ENCODE data around the gene SPATA2L. TPM values are rescaled to one million over a fixed set of nuclear protein-coding genes. Genes with fewer than 3 reads are reported as not detected.
A peak's percentile ranks its signal among the peaks of the same experiment; 100 is the strongest.

The SPATA2L gene
- total RNA-seq, 1 experiment from 2014 or later, result 12.7 TPM

DNA sequence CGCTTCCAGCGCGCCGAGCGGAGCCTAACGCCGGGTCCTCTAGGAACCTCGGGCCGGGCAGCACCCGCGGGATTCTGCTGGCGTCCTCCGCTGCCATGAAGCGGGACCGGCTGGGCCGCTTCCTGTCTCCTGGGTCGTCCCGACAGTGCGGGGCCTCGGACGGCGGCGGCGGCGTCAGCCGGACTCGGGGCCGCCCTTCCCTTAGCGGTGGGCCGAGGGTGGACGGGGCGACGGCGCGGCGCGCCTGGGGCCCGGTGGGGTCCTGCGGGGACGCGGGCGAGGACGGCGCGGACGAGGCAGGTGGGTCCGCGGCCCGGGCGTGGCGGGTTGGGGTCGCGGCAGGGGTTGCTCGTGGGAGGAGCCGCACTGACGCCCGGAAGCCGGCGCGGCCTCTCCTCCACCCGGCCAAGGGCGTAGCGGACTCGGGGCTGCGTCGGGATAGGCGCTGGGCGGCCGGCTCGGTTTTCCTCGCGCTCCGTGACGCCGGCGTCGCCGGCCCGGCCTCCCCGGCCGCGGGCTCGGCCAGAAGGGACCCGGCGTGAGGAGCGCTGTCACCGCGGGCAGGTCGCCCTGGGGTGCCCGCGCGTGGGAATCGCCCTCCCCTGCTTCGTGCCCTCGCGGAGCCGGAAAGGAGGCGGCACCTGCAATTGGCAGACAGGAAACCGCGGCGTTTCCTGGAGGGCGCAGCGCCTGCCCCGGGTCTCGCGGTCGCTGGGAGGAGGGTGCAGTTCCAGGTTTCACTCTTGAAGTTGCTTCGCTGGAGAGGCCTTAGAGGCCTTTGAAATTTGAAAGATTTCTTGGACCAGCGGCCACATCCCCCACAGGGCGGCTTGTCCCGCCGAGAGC, 20.3 kb upstream of the SPATA2L start:
- in situ Hi-C loops (cut with HindIII; ENCODE audit: low pct_unique_long_range_greater_than_20kb, low sequenced_read_pairs) (no loop called here), intact Hi-C loops (cut with micrococcal nuclease; ENCODE audit: unreplicated experiment) (no loop called here)
- peak overlapping the region; percentile 66; the same call in 1 of the 2 replicates for H3K27ac ChIP-seq (ENCODE audit: low read length)
- no peak for DNase-seq (ENCODE audit: low read depth, low spot score)
- peak; percentile 49 for ATAC-seq
- TF ChIP-seq, protein P1, sequence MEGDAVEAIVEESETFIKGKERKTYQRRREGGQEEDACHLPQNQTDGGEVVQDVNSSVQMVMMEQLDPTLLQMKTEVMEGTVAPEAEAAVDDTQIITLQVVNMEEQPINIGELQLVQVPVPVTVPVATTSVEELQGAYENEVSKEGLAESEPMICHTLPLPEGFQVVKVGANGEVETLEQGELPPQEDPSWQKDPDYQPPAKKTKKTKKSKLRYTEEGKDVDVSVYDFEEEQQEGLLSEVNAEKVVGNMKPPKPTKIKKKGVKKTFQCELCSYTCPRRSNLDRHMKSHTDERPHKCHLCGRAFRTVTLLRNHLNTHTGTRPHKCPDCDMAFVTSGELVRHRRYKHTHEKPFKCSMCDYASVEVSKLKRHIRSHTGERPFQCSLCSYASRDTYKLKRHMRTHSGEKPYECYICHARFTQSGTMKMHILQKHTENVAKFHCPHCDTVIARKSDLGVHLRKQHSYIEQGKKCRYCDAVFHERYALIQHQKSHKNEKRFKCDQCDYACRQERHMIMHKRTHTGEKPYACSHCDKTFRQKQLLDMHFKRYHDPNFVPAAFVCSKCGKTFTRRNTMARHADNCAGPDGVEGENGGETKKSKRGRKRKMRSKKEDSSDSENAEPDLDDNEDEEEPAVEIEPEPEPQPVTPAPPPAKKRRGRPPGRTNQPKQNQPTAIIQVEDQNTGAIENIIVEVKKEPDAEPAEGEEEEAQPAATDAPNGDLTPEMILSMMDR (IDR thresholded peaks at IDR 0.05), result no peak
- TF ChIP-seq TCF7L2 (IDR thresholded peaks at IDR 0.05; ENCODE audit: low read depth, low read length) (no peak), POLR2AphosphoS5 (IDR thresholded peaks at IDR 0.05; ENCODE audit: low read depth, low read length) (peak; percentile 37), SIN3A (IDR thresholded peaks at IDR 0.05; ENCODE audit: borderline replicate concordance, insufficient read depth, low read depth, low read length) (peak; percentile 79; the same call in 1 of the 2 replicates)
- TF ChIP-seq, protein P2, sequence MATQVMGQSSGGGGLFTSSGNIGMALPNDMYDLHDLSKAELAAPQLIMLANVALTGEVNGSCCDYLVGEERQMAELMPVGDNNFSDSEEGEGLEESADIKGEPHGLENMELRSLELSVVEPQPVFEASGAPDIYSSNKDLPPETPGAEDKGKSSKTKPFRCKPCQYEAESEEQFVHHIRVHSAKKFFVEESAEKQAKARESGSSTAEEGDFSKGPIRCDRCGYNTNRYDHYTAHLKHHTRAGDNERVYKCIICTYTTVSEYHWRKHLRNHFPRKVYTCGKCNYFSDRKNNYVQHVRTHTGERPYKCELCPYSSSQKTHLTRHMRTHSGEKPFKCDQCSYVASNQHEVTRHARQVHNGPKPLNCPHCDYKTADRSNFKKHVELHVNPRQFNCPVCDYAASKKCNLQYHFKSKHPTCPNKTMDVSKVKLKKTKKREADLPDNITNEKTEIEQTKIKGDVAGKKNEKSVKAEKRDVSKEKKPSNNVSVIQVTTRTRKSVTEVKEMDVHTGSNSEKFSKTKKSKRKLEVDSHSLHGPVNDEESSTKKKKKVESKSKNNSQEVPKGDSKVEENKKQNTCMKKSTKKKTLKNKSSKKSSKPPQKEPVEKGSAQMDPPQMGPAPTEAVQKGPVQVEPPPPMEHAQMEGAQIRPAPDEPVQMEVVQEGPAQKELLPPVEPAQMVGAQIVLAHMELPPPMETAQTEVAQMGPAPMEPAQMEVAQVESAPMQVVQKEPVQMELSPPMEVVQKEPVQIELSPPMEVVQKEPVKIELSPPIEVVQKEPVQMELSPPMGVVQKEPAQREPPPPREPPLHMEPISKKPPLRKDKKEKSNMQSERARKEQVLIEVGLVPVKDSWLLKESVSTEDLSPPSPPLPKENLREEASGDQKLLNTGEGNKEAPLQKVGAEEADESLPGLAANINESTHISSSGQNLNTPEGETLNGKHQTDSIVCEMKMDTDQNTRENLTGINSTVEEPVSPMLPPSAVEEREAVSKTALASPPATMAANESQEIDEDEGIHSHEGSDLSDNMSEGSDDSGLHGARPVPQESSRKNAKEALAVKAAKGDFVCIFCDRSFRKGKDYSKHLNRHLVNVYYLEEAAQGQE (IDR thresholded peaks at IDR 0.05; ENCODE audit: insufficient read depth in 1 of 2, low read depth in 2 of 2, low read length in 1 of 2), result no peak
- no peaks in the 10 kb centered on the region; the same call in 1 of the 2 replicates for H3K36me3 ChIP-seq (ENCODE audit: control insufficient read depth, insufficient read depth, low read length)
- no peaks in the 10 kb centered on the region for H3K9me3 ChIP-seq (ENCODE audit: control insufficient read depth, insufficient read depth, low read depth, low read length)
- no TSS peak for BruUV-seq (replicated peaks)
- peak overlapping the region; percentile 61 to 68 for H3K4me3 ChIP-seq (ENCODE audit: low read depth in 2 of 2, low read length in 2 of 2)
- CTCF ChIA-PET, result no interaction called here
- peaks cover 8% of the 10 kb centered on the region for H3K4me1 ChIP-seq (ENCODE audit: control insufficient read depth, insufficient read depth, low read length)
- POLR2A ChIA-PET, result no interaction called here
- H3K27me3 ChIP-seq (ENCODE audit: control insufficient read depth, insufficient read depth, low read length), result no peaks in the 10 kb centered on the region

DNA sequence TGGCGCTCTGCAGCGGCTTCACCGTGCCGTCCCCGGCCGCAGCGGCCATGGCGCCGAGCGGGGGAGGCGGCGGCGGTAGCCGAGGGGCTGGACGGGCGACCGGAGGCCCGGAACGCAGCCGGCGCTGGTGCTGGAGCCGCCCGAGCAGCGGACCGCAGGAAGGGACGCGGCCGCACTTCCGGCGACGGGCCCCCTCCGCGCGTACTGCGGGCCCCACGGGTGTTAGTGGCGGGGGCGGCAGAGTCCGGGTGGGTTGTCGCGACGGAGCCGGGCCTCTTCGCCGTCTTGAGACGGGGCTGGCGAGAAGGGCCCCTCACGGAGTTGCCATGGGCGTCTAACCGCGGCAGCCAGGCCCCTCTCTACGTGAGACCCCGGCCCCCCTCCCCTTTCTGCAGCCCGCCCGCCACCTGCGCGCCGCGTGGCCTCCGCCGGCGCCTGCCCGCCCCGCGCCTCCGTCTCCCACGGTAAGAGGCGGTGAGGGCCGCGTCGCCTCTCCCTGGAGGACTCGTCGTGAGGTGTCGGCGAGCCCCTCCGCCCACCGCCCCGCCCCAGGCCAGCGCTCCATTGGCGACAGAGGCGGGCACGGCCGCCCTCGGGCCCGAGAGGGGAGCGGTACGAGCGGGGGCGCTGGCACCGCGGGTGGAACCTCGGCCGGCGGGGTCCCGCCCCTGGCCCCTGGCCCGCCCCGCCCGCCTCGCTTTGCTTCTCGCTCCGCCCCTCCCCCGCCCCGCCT, 19.5 kb upstream of the SPATA2L start, which contains the start of the genes VPS9D1 and ZNF276:
Gene VPS9D1, minus strand, starts transcription at position 86 of the 733 bp plus-strand sequence. Its CDS starts 37 bp downstream, at position 49.
Gene ZNF276, plus strand, starts transcription at position 725 of the 733 bp plus-strand sequence. CDS start 104 bp downstream, outside the sequence.
- ChIA-PET POLR2A (no interaction called here), CTCF (no interaction called here)
- in situ Hi-C loops (cut with HindIII; ENCODE audit: low pct_unique_long_range_greater_than_20kb, low sequenced_read_pairs), result no loop called here
- peaks cover 8% of the 10 kb centered on the region for H3K4me1 ChIP-seq (ENCODE audit: control insufficient read depth, insufficient read depth, low read length)
- no TSS peak for BruUV-seq (replicated peaks)
- DNase-seq (ENCODE audit: low read depth, low spot score) (no peak), ATAC-seq (peak; percentile 85)
- H3K27ac ChIP-seq (ENCODE audit: low read length), result peak within 1 kb of the TSS; percentile 66
- no peaks in the 10 kb centered on the region; the same call in 1 of the 2 replicates for H3K36me3 ChIP-seq (ENCODE audit: control insufficient read depth, insufficient read depth, low read length)
- H3K9me3 ChIP-seq (ENCODE audit: control insufficient read depth, insufficient read depth, low read depth, low read length), result no peaks in the 10 kb centered on the region
- H3K4me3 ChIP-seq (ENCODE audit: low read depth in 2 of 2, low read length in 2 of 2), result peak within 1 kb of the TSS; percentile 61 to 68
- TF ChIP-seq TCF7L2 (IDR thresholded peaks at IDR 0.05; ENCODE audit: low read depth, low read length) (no peak), POLR2AphosphoS5 (IDR thresholded peaks at IDR 0.05; ENCODE audit: low read depth, low read length) (peak; percentile 49; the same call in 1 of the 2 replicates)
- TF ChIP-seq, protein P2 (IDR thresholded peaks at IDR 0.05; ENCODE audit: insufficient read depth in 1 of 2, low read depth in 2 of 2, low read length in 1 of 2), result 0 out of 4 replicates have a peak, but pooled peaks of 1 of the 2 experiments have one; percentile 40
- H3K27me3 ChIP-seq (ENCODE audit: control insufficient read depth, insufficient read depth, low read length), result no peaks in the 10 kb centered on the region
- intact Hi-C loops (cut with micrococcal nuclease; ENCODE audit: unreplicated experiment), result no loop called here

All from Panc1 (cell line).